Stomach (tissue), 9 donors: ENCODE data around the gene RFTN1. TPM values are rescaled to one million over a fixed set of nuclear protein-coding genes. Genes with fewer than 3 reads are reported as not detected.

Experiments used
- DNase-seq, 2 donors: peaks; one replicate each; pipeline versions ENCODE4 v3.0.0 to v3.0.0-alpha.2; 2013 to 2019
- H3K27ac ChIP-seq, 5 donors: fragments of 200-600 bp in 4 of 5; sonication (generic) in 4 of 5; one replicate each; pipeline ENCODE4 v1.5.1; 2013 to 2019; ENCODE audit warnings: mild to moderate bottlenecking in 1 of 5, moderate library complexity in 1 of 5
- H3K27me3 ChIP-seq, 3 donors: fragments of 200-600 bp; sonication (generic); one replicate each; pipeline ENCODE4 v1.5.1; 2017 to 2019; ENCODE audit warnings: mixed run types in 1 of 3
- H3K36me3 ChIP-seq, 4 donors: fragments of 200-600 bp; sonication (generic); 1 replicate in 3 of 4; 2 replicates in 1 of 4; pipeline ENCODE4 v1.5.1; 2016 to 2019
- H3K4me1 ChIP-seq, 4 donors: fragments of 200-600 bp; sonication (generic); one replicate each; pipeline ENCODE4 v1.5.1; 2016 to 2019
- H3K4me3 ChIP-seq, 4 donors: fragments of 200-600 bp; sonication (generic) in 3 of 4; one replicate each; pipeline ENCODE4 v1.5.1; 2016 to 2019; ENCODE audit warnings: mild to moderate bottlenecking in 1 of 4
- H3K9me3 ChIP-seq, 4 donors: fragments of 200-600 bp; sonication (generic); one replicate each; pipeline ENCODE4 v1.5.1; 2016 to 2019
- EP300 ChIP-seq: sonication (generic); formaldehyde crosslinking; IDR thresholded peaks from one replicate; pipeline ENCODE4 v1.6.1; 2017; ENCODE audit warnings: antibody characterized with exemption
- POLR2A ChIP-seq, 4 donors: fragments of 450-650 bp; IDR thresholded peaks; one replicate each; pipeline ENCODE4 v1.6.1; 2016; ENCODE audit warnings: antibody characterized with exemption in 4 of 4, control low read depth in 2 of 4, mild to moderate bottlenecking in 1 of 4, moderate library complexity in 1 of 4
- POLR2AphosphoS5 ChIP-seq, 3 donors: sonication (generic); formaldehyde crosslinking; IDR thresholded peaks; one replicate each; pipeline ENCODE4 v1.6.1; 2016; ENCODE audit warnings: antibody characterized with exemption in 3 of 3
- WGBS, 5 donors: extraction: QIAGEN DNeasy Blood & Tissue Kit in 3 of 5; methylation state at CpG; one replicate each; pipeline versions ENCODE4 v1.1.5 to v1.1.7; 2013 to 2018; 5-methylcytosine and 5-hydroxymethylcytosine counted together
- intact Hi-C: fragments of 100-400 bp; cut with DNase I; formaldehyde crosslinking; loops from one replicate; pipeline ENCODE4 v1.15.1; 2023; ENCODE audit warnings: low total_unique reads
- polyA plus RNA-seq, 3 donors: library from polyadenylated mRNA; stranded (reverse); fragments of 200-250 nt; gene quantifications; one replicate each; pipeline ENCODE4 v1.2.3, GENCODE V29; 2013
- total RNA-seq, 5 donors: library from RNA; depleted of rRNA; stranded (reverse); fragments of >200 nt; gene quantifications; one replicate each; pipeline versions ENCODE4 v1.1.0 to v1.2.3, GENCODE V29; 2014 to 2016
- TF ChIP-seq, protein P1 (sequence below), 7 experiments: fragments of 450-650 bp in 4 of 7; fragments of 200-600 bp in 3 of 7; sonication (generic) in 3 of 7; IDR thresholded peaks; one replicate each; pipeline ENCODE4 v1.5.1; 2016 to 2019; ENCODE audit warnings: antibody characterized with exemption in 7 of 7, control low read depth in 2 of 7, mild to moderate bottlenecking in 1 of 7
- donor health status: healthy with polysubstance abuse.
- donor health status: Bipolar disorder and iron deficiency.
- donor health status: healthy.

RFTN1 gene
- total and polyA plus RNA-seq, 8 donors, result 4.6 to 103 (median 18.9) TPM

DNA sequence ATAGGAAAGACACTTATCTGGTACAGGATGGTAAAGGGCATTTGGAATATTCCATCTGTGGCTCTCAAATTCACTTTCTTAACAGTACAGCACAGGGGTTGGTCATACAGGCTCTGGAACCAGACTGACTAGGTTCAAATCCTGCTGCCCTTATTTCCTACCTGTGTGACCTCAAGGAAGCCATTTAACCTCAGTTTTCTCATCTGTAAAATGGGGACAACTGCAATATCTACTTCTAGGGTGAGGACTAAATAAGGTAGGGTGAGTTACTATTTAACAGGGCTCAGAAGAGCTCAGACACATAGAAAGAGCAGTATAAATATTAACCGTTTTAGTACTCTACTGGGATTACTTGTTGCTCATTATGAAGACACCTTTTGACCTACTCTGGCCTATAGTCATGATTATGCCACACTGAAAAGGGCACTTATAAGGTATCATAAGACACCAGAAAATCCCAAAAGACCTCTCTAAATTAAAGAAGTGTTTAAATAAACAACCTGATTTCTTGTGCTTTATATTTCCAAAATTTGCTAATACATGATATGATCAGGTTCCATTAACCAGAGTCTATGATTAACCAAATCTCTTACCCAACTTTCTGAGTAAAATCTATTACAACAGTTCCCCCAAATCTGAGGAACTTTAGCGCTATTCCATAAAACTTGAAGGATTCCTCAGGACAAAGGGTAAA lies 6.5 kb downstream of the RFTN1 start:
- intact Hi-C loops, result no loop called here
- no peak for TF ChIP-seq POLR2AphosphoS5 (IDR thresholded peaks at IDR 0.05)
- TF ChIP-seq POLR2A (IDR thresholded peaks at IDR 0.05), result no peak
- TF ChIP-seq, protein P1, sequence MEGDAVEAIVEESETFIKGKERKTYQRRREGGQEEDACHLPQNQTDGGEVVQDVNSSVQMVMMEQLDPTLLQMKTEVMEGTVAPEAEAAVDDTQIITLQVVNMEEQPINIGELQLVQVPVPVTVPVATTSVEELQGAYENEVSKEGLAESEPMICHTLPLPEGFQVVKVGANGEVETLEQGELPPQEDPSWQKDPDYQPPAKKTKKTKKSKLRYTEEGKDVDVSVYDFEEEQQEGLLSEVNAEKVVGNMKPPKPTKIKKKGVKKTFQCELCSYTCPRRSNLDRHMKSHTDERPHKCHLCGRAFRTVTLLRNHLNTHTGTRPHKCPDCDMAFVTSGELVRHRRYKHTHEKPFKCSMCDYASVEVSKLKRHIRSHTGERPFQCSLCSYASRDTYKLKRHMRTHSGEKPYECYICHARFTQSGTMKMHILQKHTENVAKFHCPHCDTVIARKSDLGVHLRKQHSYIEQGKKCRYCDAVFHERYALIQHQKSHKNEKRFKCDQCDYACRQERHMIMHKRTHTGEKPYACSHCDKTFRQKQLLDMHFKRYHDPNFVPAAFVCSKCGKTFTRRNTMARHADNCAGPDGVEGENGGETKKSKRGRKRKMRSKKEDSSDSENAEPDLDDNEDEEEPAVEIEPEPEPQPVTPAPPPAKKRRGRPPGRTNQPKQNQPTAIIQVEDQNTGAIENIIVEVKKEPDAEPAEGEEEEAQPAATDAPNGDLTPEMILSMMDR (IDR thresholded peaks at IDR 0.05), result no peak
- no peak for TF ChIP-seq EP300
- DNase-seq, result no peak
- Histone ChIP-seq H3K27ac (no peak overlapping the region), H3K27me3 (peaks cover 0 to 9% (median 0%) of the 10 kb centered on the region in 3 donors), H3K9me3 (no peaks in the 10 kb centered on the region), H3K4me1 (peaks cover 4 to 46% (median 23%) of the 10 kb centered on the region in 4 donors), H3K4me3 (no peak overlapping the region), H3K36me3 (no peaks in the 10 kb centered on the region)
- 80 to 95% (median 89%) methylated on average over 2 of the region's 2 CpGs for WGBS, 5 donors

- 68 to 98% (median 82%) methylated on average over 3 of the region's 3 CpGs for WGBS, 5 donors
- H3K4me1 ChIP-seq, result peaks cover 4 to 40% (median 20%) of the 10 kb centered on the region in 4 donors
- no peak overlapping the region for H3K4me3 ChIP-seq
- TF ChIP-seq POLR2AphosphoS5 (IDR thresholded peaks at IDR 0.05) (no peak), EP300 (no peak), POLR2A (IDR thresholded peaks at IDR 0.05) (no peak)
- TF ChIP-seq, protein P1 (IDR thresholded peaks at IDR 0.05), result no peak
- H3K27me3 ChIP-seq, result peaks cover 0 to 3% (median 0%) of the 10 kb centered on the region in 3 donors
- H3K27ac ChIP-seq, result no peak overlapping the region
- DNase-seq, result no peak
- no peaks in the 10 kb centered on the region for H3K9me3 ChIP-seq
- no peaks in the 10 kb centered on the region for H3K36me3 ChIP-seq
- intact Hi-C loops, result no loop called here
Observed at GRCh38 chr3:16506451-16506850, 7.0 kb downstream of the RFTN1 start.

- 64 to 90% (median 80%) methylated on average over 4 of the region's 4 CpGs for WGBS, 5 donors
- TF ChIP-seq EP300 (no peak), POLR2A (IDR thresholded peaks at IDR 0.05) (no peak), POLR2AphosphoS5 (IDR thresholded peaks at IDR 0.05) (no peak)
- TF ChIP-seq, protein P1 (IDR thresholded peaks at IDR 0.05), result no peak
Observed at GRCh38 chr3:16504692-16505091, 8.8 kb downstream of the RFTN1 start.

DNA sequence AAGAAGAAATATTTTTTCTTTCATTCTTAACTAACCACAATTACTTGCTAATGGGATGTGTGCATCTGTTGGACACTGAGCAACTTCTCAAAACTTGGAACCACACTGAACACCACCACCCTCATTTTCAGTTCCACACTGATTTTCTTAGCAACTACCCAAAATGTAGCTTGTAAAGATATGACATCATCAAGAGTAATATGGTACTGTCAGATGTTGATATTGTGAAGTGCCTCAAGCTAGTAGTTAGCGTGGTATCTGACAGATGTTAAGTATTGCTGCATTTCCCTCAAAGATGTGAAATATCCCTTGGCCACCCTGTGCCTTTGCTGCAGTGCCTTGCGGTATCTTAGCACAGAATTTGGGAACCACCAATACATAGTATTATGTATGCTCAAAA lies 9.3 kb downstream of the RFTN1 start:
- no peak for DNase-seq
- H3K36me3 ChIP-seq, result no peaks in the 10 kb centered on the region
- no peaks in the 10 kb centered on the region for H3K9me3 ChIP-seq
- no peak overlapping the region for H3K27ac ChIP-seq
- no peak overlapping the region for H3K4me3 ChIP-seq
- intact Hi-C loops, result no loop called here
- no peak for TF ChIP-seq POLR2AphosphoS5 (IDR thresholded peaks at IDR 0.05)
- TF ChIP-seq, protein P1 (IDR thresholded peaks at IDR 0.05), result no peak
- no peak for TF ChIP-seq POLR2A (IDR thresholded peaks at IDR 0.05)
- TF ChIP-seq EP300, result no peak
- 79 to 91% (median 81%) methylated on average over 2 of the region's 2 CpGs for WGBS, 5 donors
- no peaks in the 10 kb centered on the region for H3K27me3 ChIP-seq
- H3K4me1 ChIP-seq, result peaks cover 0 to 21% (median 12%) of the 10 kb centered on the region in 4 donors

More at GRCh38 chr3:16504692-16505091, 8.8 kb downstream of the RFTN1 start:
- no peaks in the 10 kb centered on the region for H3K27me3 ChIP-seq
- no peak overlapping the region for H3K27ac ChIP-seq
- no peaks in the 10 kb centered on the region for H3K9me3 ChIP-seq
- peaks cover 3 to 26% (median 14%) of the 10 kb centered on the region in 4 donors for H3K4me1 ChIP-seq
- no peaks in the 10 kb centered on the region for H3K36me3 ChIP-seq
- intact Hi-C loops, result no loop called here
- no peak overlapping the region for H3K4me3 ChIP-seq
- DNase-seq, result no peak
